ENCODE data around the gene HSF5. TPM values are rescaled to one million over a fixed set of nuclear protein-coding genes. Genes with fewer than 3 reads are reported as not detected.
A peak's percentile ranks its signal among the peaks of the same experiment; 100 is the strongest.

The HSF5 gene
- total RNA-seq, 6 experiments from 2014 or later: 0.06 to 0.18 (median 0.10) TPM; not detected in 1

DNA sequence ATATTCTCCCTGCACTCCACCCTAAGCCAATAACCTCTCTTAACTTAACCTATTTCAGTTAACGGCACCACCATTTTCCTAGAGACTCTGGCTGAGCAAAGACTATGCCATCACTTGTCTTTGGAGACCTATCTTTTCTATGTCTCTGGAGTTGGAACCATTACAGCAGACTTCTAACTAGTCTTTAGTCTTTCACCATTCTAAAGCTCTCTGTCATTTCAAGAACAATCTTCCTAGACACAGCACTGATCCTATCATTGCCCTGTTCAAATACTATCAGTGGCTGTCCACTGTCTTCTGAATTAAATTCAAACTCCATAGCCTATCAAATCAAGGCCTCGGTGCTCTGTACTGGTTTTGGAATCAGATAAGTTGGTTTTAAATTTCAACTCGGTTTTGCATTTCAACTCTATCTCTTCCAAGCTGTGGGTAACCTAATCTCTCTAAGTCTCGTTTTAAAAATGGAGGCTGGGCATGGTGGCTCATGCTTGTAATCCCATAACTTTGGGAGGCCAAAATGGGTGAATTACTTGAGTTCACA lies 102.8 kb downstream of the HSF5 start:
- intact Hi-C loops (cut with DNase I): no loop called here
- H3K27me3 ChIP-seq: no peaks in the 10 kb centered on the region
- no peaks in the 10 kb centered on the region for H3K36me3 ChIP-seq
- DNase-seq (no peak), ATAC-seq (no peak)
- peaks cover 0 to 85% (median 31%) of the 10 kb centered on the region in 4 donors for H3K4me1 ChIP-seq
- H3K9me3 ChIP-seq: no peaks in the 10 kb centered on the region
- no peak overlapping the region for H3K4me3 ChIP-seq
- WGBS (ENCODE audit: insufficient coverage, low coverage, low lambda C conversion rate, missing lambda C conversion rate): 47% methylated on average over 4 of the region's 4 CpGs
- H3K27ac ChIP-seq: peak overlapping the region in 2 of 3 donors; percentile 47 to 70
- no peak for TF ChIP-seq POLR2A (IDR thresholded peaks at IDR 0.05)
- TF ChIP-seq, protein P1, sequence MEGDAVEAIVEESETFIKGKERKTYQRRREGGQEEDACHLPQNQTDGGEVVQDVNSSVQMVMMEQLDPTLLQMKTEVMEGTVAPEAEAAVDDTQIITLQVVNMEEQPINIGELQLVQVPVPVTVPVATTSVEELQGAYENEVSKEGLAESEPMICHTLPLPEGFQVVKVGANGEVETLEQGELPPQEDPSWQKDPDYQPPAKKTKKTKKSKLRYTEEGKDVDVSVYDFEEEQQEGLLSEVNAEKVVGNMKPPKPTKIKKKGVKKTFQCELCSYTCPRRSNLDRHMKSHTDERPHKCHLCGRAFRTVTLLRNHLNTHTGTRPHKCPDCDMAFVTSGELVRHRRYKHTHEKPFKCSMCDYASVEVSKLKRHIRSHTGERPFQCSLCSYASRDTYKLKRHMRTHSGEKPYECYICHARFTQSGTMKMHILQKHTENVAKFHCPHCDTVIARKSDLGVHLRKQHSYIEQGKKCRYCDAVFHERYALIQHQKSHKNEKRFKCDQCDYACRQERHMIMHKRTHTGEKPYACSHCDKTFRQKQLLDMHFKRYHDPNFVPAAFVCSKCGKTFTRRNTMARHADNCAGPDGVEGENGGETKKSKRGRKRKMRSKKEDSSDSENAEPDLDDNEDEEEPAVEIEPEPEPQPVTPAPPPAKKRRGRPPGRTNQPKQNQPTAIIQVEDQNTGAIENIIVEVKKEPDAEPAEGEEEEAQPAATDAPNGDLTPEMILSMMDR (IDR thresholded peaks at IDR 0.05): no peak

DNA sequence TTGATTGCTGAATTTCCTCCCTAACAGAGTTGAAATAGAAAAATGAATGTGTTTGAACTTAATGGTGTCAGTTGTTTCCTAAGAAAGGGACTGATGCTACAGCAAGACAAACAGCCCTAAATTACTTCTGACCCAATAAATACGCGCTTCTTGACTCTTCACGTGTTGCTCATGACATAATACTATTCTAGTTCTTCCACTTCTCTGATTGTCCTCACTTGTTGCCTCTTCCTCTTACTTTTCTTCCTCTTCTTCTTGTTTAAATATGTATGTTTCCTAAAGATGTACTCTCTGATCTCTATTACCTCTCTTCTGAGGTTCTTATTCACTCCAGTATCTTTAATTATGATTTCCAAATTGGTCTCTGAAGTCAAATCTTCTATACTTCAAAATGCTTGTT lies 103.3 kb downstream of the HSF5 start:
- Histone ChIP-seq H3K4me3 (no peak overlapping the region), H3K4me1 (peaks cover 0 to 85% (median 33%) of the 10 kb centered on the region in 4 donors), H3K27me3 (no peaks in the 10 kb centered on the region), H3K9me3 (no peaks in the 10 kb centered on the region), H3K27ac (peak overlapping the region in 2 of 3 donors; percentile 47 to 70), H3K36me3 (no peaks in the 10 kb centered on the region)
- no peak for TF ChIP-seq POLR2A (IDR thresholded peaks at IDR 0.05)
- TF ChIP-seq, protein P1 (IDR thresholded peaks at IDR 0.05): no peak
- DNase-seq: no peak
- WGBS (ENCODE audit: insufficient coverage, low coverage, low lambda C conversion rate, missing lambda C conversion rate): 29% methylated on average over 3 of the region's 3 CpGs
- intact Hi-C loops (cut with DNase I): no loop called here
- ATAC-seq: no peak

DNA sequence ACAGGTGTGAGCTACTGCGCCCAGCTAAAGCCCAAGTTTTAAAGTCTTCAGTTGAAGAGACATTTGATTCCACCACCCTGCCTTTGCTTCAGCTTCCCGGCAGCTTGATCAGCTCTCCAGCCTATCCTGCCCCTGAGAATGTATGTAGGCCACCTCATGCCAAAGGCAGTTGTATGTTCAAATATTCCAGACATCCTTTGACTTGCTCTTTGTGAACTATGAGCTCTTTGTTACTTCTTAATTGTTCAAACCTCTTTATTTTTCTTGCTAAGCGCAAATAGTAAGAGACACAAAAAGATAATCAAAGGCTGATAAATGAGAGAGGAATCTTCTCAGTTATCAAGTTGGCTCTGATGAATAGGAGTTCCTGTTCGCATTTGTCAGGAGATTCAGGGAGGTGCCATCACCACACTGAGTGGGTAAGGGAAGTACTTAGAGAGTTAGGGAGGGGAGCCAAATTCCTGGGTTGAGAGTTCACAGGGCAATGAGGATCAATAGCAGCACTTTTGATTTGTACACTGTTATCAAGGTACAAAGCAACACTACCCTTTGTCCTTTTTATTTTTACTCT lies 104.2 kb downstream of the HSF5 start:
- H3K27me3 ChIP-seq: no peaks in the 10 kb centered on the region
- no peaks in the 10 kb centered on the region for H3K9me3 ChIP-seq
- ATAC-seq (peak; percentile 66 to 80 (median 76)), DNase-seq (peak in 2 of 3 donors; percentile 25 to 81)
- H3K4me3 ChIP-seq: peak overlapping the region in 1 of 3 donors; percentile 9
- 20% methylated on average over 4 of the region's 4 CpGs for WGBS (ENCODE audit: insufficient coverage, low coverage, low lambda C conversion rate, missing lambda C conversion rate)
- H3K27ac ChIP-seq: peak overlapping the region; percentile 48 to 73 (median 70)
- no peaks in the 10 kb centered on the region for H3K36me3 ChIP-seq
- TF ChIP-seq POLR2A (IDR thresholded peaks at IDR 0.05): no peak
- TF ChIP-seq, protein P1 (IDR thresholded peaks at IDR 0.05): no peak
- intact Hi-C loops (cut with DNase I): no loop called here
- peaks cover 0 to 83% (median 32%) of the 10 kb centered on the region in 4 donors for H3K4me1 ChIP-seq

DNA sequence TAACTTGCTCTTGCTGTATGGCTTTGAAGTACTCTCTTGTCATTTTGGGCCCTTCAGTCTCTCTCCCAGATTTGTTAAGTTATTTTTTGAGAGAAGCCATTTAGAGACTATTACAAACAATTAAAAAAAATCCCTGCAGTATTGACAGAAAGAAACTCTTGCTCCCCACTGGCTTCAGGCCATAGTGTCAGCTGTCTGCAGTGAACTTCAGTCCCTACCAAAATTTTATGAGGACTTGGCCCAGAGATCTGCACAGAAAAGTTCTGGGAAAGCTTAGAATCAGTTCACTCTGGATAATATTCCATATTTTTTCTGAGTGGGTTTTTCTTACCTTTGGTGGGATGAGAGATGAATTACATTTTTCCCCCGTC lies 105.4 kb downstream of the HSF5 start:
- DNase-seq (peak in 2 of 3 donors; percentile 51 to 81), ATAC-seq (peak; percentile 35 to 55 (median 46))
- H3K9me3 ChIP-seq: no peaks in the 10 kb centered on the region
- TF ChIP-seq, protein P1 (IDR thresholded peaks at IDR 0.05): no peak
- TF ChIP-seq POLR2A (IDR thresholded peaks at IDR 0.05): no peak
- no peaks in the 10 kb centered on the region for H3K27me3 ChIP-seq
- intact Hi-C loops (cut with DNase I): no loop called here
- 21% methylated on average over 1 of the region's 1 CpG for WGBS (ENCODE audit: insufficient coverage, low coverage, low lambda C conversion rate, missing lambda C conversion rate)
- H3K4me3 ChIP-seq: no peak overlapping the region
- peak overlapping the region; percentile 48 to 73 (median 70) for H3K27ac ChIP-seq
- H3K4me1 ChIP-seq: peaks cover 0 to 73% (median 30%) of the 10 kb centered on the region in 4 donors
- no peaks in the 10 kb centered on the region for H3K36me3 ChIP-seq
